ENCODE results near the gene CABCOCO1.
"Not testable (repeated sequence)": the region's sequence is repeated elsewhere in the genome, so short reads cannot be mapped to it uniquely, and the experiment has no call there.

The CABCOCO1 gene

GRCh38 chr10:61683319-61683718, 20.6 kb downstream of the CABCOCO1 start:
- Histone ChIP-seq H3K4me1 (ENCODE audit: control insufficient read depth, insufficient read depth, low read length, unreplicated experiment) (no peaks in the 10 kb centered on the region), H3K79me2 (ENCODE audit: control insufficient read depth, insufficient read depth, low read length, unreplicated experiment) (no peaks in the 10 kb centered on the region), H3K27me3 (ENCODE audit: insufficient read depth, low read length) (no peaks in the 10 kb centered on the region), H3K4me3 (ENCODE audit: low read depth, low read length) (no peak overlapping the region), H2AFZ (ENCODE audit: low read length, unreplicated experiment) (no peak overlapping the region), H3K36me3 (ENCODE audit: insufficient read depth, low read length) (no peaks in the 10 kb centered on the region), H3K27ac (ENCODE audit: low read depth, low read length) (no peak overlapping the region)

GRCh38 chr10:61684894-61685507, 22.3 kb downstream of the CABCOCO1 start:
- Histone ChIP-seq H3K79me2 (ENCODE audit: control insufficient read depth, insufficient read depth, low read length, unreplicated experiment) (no peaks in the 10 kb centered on the region), H2AFZ (ENCODE audit: low read length, unreplicated experiment) (no peak overlapping the region), H3K4me3 (ENCODE audit: low read depth, low read length) (no peak overlapping the region), H3K27me3 (ENCODE audit: insufficient read depth, low read length) (no peaks in the 10 kb centered on the region), H3K36me3 (ENCODE audit: insufficient read depth, low read length) (no peaks in the 10 kb centered on the region), H3K27ac (ENCODE audit: low read depth, low read length) (no peak overlapping the region), H3K4me1 (ENCODE audit: control insufficient read depth, insufficient read depth, low read length, unreplicated experiment) (no peaks in the 10 kb centered on the region)

- no peaks in the 10 kb centered on the region for H3K79me2 ChIP-seq (ENCODE audit: control insufficient read depth, insufficient read depth, low read length, unreplicated experiment)
- H3K36me3 ChIP-seq (ENCODE audit: insufficient read depth, low read length): no peaks in the 10 kb centered on the region
- H3K27ac ChIP-seq (ENCODE audit: low read depth, low read length): no peak overlapping the region
- H2AFZ ChIP-seq (ENCODE audit: low read length, unreplicated experiment): no peak overlapping the region
- no peaks in the 10 kb centered on the region for H3K27me3 ChIP-seq (ENCODE audit: insufficient read depth, low read length)
- H3K4me3 ChIP-seq (ENCODE audit: low read depth, low read length): no peak overlapping the region
- no peaks in the 10 kb centered on the region for H3K4me1 ChIP-seq (ENCODE audit: control insufficient read depth, insufficient read depth, low read length, unreplicated experiment)
These were observed 26.0 kb downstream of the CABCOCO1 start for GRCh38 chr10:61688551-61689308.

- not testable (repeated sequence) for H3K79me2 ChIP-seq (ENCODE audit: control insufficient read depth, insufficient read depth, low read length, unreplicated experiment); H3K27ac ChIP-seq (ENCODE audit: low read depth, low read length); H3K4me3 ChIP-seq (ENCODE audit: low read depth, low read length); H3K27me3 ChIP-seq (ENCODE audit: insufficient read depth, low read length); H3K36me3 ChIP-seq (ENCODE audit: insufficient read depth, low read length); H3K4me1 ChIP-seq (ENCODE audit: control insufficient read depth, insufficient read depth, low read length, unreplicated experiment); H2AFZ ChIP-seq (ENCODE audit: low read length, unreplicated experiment)
These were observed 28.9 kb downstream of the CABCOCO1 start for GRCh38 chr10:61691667-61692066.

- no peaks in the 10 kb centered on the region for H3K27me3 ChIP-seq (ENCODE audit: insufficient read depth, low read length)
These were observed 29.8 kb downstream of the CABCOCO1 start for GRCh38 chr10:61692447-61693010.

GRCh38 chr10:61698968-61699655, 36.4 kb downstream of the CABCOCO1 start:
- H3K27me3 ChIP-seq (ENCODE audit: insufficient read depth, low read length): no peaks in the 10 kb centered on the region
- H3K36me3 ChIP-seq (ENCODE audit: insufficient read depth, low read length): no peaks in the 10 kb centered on the region
- H3K27ac ChIP-seq (ENCODE audit: low read depth, low read length): no peak overlapping the region
- H3K4me1 ChIP-seq (ENCODE audit: control insufficient read depth, insufficient read depth, low read length, unreplicated experiment): peaks cover 6% of the 10 kb centered on the region
- H3K79me2 ChIP-seq (ENCODE audit: control insufficient read depth, insufficient read depth, low read length, unreplicated experiment): no peaks in the 10 kb centered on the region
- H2AFZ ChIP-seq (ENCODE audit: low read length, unreplicated experiment): no peak overlapping the region
- H3K4me3 ChIP-seq (ENCODE audit: low read depth, low read length): no peak overlapping the region

More at GRCh38 chr10:61692447-61693010, 29.8 kb downstream of the CABCOCO1 start:
- no peaks in the 10 kb centered on the region for H3K4me1 ChIP-seq (ENCODE audit: control insufficient read depth, insufficient read depth, low read length, unreplicated experiment)
- H2AFZ ChIP-seq (ENCODE audit: low read length, unreplicated experiment): no peak overlapping the region
- no peak overlapping the region for H3K4me3 ChIP-seq (ENCODE audit: low read depth, low read length)
- H3K36me3 ChIP-seq (ENCODE audit: insufficient read depth, low read length): no peaks in the 10 kb centered on the region
- H3K79me2 ChIP-seq (ENCODE audit: control insufficient read depth, insufficient read depth, low read length, unreplicated experiment): no peaks in the 10 kb centered on the region
- no peak overlapping the region for H3K27ac ChIP-seq (ENCODE audit: low read depth, low read length)

- Histone ChIP-seq H3K27ac (ENCODE audit: low read depth, low read length) (no peak overlapping the region), H3K36me3 (ENCODE audit: insufficient read depth, low read length) (no peaks in the 10 kb centered on the region), H3K4me1 (ENCODE audit: control insufficient read depth, insufficient read depth, low read length, unreplicated experiment) (peaks cover 6% of the 10 kb centered on the region), H3K4me3 (ENCODE audit: low read depth, low read length) (no peak overlapping the region), H3K27me3 (ENCODE audit: insufficient read depth, low read length) (no peaks in the 10 kb centered on the region), H2AFZ (ENCODE audit: low read length, unreplicated experiment) (peak overlapping the region; percentile 87), H3K79me2 (ENCODE audit: control insufficient read depth, insufficient read depth, low read length, unreplicated experiment) (no peaks in the 10 kb centered on the region)
These were observed 38.5 kb downstream of the CABCOCO1 start for GRCh38 chr10:61701055-61701705.

- Histone ChIP-seq H3K4me1 (ENCODE audit: control insufficient read depth, insufficient read depth, low read length, unreplicated experiment) (peaks cover 6% of the 10 kb centered on the region), H3K36me3 (ENCODE audit: insufficient read depth, low read length) (no peaks in the 10 kb centered on the region), H3K27ac (ENCODE audit: low read depth, low read length) (no peak overlapping the region), H3K27me3 (ENCODE audit: insufficient read depth, low read length) (no peaks in the 10 kb centered on the region), H2AFZ (ENCODE audit: low read length, unreplicated experiment) (peak overlapping the region; percentile 87), H3K79me2 (ENCODE audit: control insufficient read depth, insufficient read depth, low read length, unreplicated experiment) (no peaks in the 10 kb centered on the region), H3K4me3 (ENCODE audit: low read depth, low read length) (no peak overlapping the region)
These were observed 39.0 kb downstream of the CABCOCO1 start for GRCh38 chr10:61701706-61702105.

GRCh38 chr10:61702584-61702983, 39.9 kb downstream of the CABCOCO1 start:
- H3K27ac ChIP-seq (ENCODE audit: low read depth, low read length): no peak overlapping the region
- H3K27me3 ChIP-seq (ENCODE audit: insufficient read depth, low read length): no peaks in the 10 kb centered on the region
- H2AFZ ChIP-seq (ENCODE audit: low read length, unreplicated experiment): no peak overlapping the region
- peaks cover 6% of the 10 kb centered on the region for H3K4me1 ChIP-seq (ENCODE audit: control insufficient read depth, insufficient read depth, low read length, unreplicated experiment)
- no peaks in the 10 kb centered on the region for H3K36me3 ChIP-seq (ENCODE audit: insufficient read depth, low read length)
- H3K4me3 ChIP-seq (ENCODE audit: low read depth, low read length): no peak overlapping the region
- no peaks in the 10 kb centered on the region for H3K79me2 ChIP-seq (ENCODE audit: control insufficient read depth, insufficient read depth, low read length, unreplicated experiment)

GRCh38 chr10:61705022-61705613, 42.4 kb downstream of the CABCOCO1 start:
- peaks cover 6% of the 10 kb centered on the region for H3K4me1 ChIP-seq (ENCODE audit: control insufficient read depth, insufficient read depth, low read length, unreplicated experiment)
- H3K36me3 ChIP-seq (ENCODE audit: insufficient read depth, low read length): no peaks in the 10 kb centered on the region
- no peaks in the 10 kb centered on the region for H3K27me3 ChIP-seq (ENCODE audit: insufficient read depth, low read length)
- H2AFZ ChIP-seq (ENCODE audit: low read length, unreplicated experiment): no peak overlapping the region
- H3K27ac ChIP-seq (ENCODE audit: low read depth, low read length): no peak overlapping the region
- H3K4me3 ChIP-seq (ENCODE audit: low read depth, low read length): no peak overlapping the region
- no peaks in the 10 kb centered on the region for H3K79me2 ChIP-seq (ENCODE audit: control insufficient read depth, insufficient read depth, low read length, unreplicated experiment)
